Mammary epithelial cell (primary cell): ENCODE results near the gene NSMCE1.

Experiments
- CTCF ChIP-seq, 2 donors: IDR thresholded peaks in 1 of 2; conservative IDR thresholded peaks in 1 of 2; 2 replicates each; pipeline ENCODE4 v1.5.1; 2011 to 2012; ENCODE audit warnings: inconsistent platforms in 2 of 2, low read length in 2 of 2, mild to moderate bottlenecking in 2 of 2, control low read depth in 1 of 2, low read depth in 1 of 2; ENCODE audit not compliant: insufficient read depth in 1 of 2; ENCODE audit errors: extremely low read depth in 1 of 2
- EZH2 ChIP-seq: IDR thresholded peaks from 2 replicates; pipeline ENCODE4 v1.6.1; 2012; ENCODE audit warnings: low read length, inconsistent platforms, borderline replicate concordance

GRCh38 chr16:27241658-27242057 is 26.9 kb downstream of the NSMCE1 start:
- TF ChIP-seq CTCF (conservative IDR thresholded peaks at IDR 0.05 in 1 of 2, IDR thresholded peaks at IDR 0.05 in 1 of 2; ENCODE audit: extremely low read depth in 1 of 2, insufficient read depth in 1 of 2, low read depth in 1 of 2, low read length in 2 of 2) = no peak
- TF ChIP-seq EZH2 = no peak
